T-helper 9 cell (primary cell): ENCODE results near the gene DUSP2.
"Not testable (repeated sequence)": the region's sequence is repeated elsewhere in the genome, so short reads cannot be mapped to it uniquely, and the experiment has no call there.

Source experiments
- DNase-seq: peaks from one replicate; pipeline ENCODE4 v3.0.0-alpha.2; 2020

The DUSP2 gene

DNA sequence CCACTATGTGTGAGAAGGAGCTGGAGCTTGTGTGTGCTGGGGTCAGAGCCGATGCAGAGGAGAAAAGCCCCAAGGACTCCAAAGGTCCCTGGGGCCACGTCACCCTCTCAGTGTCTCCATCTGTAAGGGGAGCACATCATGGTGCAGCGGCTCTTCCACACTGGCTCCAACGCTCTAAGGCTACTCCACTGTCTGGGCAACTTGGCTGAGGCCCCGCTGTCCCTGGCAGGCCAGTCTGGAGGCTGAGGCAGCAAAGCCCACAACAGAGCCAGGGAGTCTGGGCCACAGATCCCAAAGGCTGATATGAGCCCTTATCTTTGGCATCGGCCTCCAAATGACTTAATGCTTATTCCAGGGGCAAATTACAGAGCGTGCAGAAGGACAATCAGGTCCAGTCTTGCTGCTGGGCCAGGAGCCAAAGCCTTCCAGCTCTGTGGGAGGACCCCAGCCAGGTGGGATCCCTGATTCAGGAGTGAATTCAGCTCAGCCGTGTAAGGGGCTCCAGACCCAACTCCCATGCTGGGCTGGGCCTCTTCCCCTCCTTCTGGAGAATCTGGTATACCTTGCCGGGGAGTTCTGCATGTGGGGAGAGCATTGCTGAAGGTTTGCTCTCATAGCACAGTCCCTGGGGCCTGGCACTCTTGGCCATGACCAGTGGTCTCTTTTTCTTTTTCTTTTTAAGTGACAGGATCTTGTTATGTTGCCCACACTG lies 1.8 kb upstream of the DUSP2 start:
- peak; percentile 25 for DNase-seq

GRCh38 chr2:96146153-96146880 lies 1.1 kb upstream of the DUSP2 start:
- peak; percentile 84 for DNase-seq

DNA sequence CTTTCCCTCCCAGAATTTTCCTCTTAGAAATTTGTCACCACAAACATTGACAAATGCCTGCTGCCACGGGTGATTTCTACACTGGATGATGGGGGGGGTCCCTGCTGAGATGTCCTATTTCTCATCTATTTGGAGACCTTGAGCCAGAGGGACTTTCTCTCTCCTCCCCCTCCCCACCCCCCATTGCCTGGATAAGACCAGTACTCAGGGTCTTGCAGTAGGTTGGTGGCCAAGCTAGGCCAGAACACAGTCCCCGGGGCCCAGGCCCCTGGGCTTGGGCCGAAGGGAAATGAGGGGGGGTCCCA lies 560 bp upstream of the DUSP2 start:
- no peak for DNase-seq

DNA sequence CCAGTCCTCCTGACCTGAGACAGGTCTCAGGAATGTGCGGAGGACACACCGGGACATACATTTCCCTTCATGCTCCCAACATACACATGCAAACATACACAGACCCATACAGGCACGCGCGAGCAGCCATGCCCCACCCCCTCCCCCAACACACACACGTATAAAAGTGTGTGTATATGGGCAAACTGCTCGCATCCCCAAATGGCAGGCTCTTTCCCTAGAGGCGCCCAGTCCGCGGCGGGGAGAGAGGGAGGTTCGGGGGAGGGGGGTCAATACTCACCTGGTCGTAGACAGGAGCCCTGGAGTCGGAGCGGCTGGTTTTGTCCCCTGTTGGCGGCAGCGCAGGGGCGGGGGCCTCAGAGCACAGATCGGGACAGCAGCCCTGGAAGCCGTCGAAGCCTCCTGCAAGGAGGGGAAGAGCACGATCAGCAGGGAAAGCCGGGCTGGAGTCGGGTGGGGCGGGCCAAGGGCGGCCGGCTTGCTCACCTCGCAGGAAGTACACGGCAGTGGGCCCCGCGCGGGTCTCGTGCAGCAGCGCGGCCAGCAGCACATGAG lies 682 bp downstream of the DUSP2 start:
- peak; percentile 30 for DNase-seq

- no peak for DNase-seq
These were observed 1.3 kb downstream of the DUSP2 start for GRCh38 chr2:96143848-96144480.

- no peak for DNase-seq
These were observed 1.9 kb downstream of the DUSP2 start for GRCh38 chr2:96143231-96143847.

GRCh38 chr2:96142217-96143113 lies 2.8 kb downstream of the DUSP2 start:
- peak; percentile 64 for DNase-seq

DNA sequence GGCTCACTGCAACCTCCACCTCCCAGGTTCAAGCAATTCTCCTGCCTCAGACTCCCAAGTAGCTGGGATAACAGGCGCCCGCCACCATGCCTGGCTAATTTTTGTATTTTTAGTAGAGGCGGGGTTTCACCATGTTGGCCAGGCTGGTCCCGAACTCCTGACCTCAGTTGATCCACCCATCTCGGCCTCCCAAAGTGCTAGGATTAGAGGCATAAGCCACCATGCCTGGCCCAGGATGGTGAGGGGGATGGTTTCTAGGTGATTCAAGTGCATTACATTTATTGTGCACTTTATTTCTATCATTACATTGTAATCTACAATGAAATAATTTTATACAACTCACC lies 3.6 kb downstream of the DUSP2 start:
- not testable (repeated sequence) for DNase-seq

DNA sequence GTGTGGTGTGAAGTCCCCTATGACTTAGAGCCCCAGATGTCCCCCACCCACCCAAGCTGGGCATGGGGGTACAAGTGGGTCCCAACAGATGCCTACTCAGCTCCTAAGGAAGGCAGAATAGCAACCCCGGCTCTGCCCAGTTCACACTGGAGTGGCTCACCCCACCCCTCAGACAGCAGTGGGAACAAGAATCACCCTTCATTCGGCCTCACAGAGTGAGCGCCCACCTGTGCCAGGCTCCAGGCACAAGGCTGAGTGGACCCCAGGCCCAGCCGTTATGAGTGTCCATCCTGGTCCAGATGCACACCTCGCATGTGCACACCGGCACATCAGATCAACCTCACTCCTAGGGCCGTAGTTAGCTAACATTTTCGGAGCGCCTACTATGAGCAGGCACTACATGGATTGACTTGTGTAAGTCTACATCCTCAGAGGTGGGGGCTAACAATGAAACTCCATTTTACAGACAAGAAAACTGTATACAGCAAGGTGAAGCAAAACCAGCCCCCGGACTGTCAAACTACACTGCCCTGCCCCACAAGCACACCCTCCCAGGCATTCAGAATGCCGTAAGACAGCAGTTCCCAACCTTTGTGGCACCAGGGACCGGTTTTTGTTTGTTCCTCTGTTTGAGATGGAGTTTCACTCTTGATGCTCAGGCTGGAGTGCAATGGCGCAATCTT lies 4.2 kb downstream of the DUSP2 start:
- DNase-seq = no peak

- no peak for DNase-seq
These were observed 6.0 kb downstream of the DUSP2 start for GRCh38 chr2:96139181-96139758.

DNA sequence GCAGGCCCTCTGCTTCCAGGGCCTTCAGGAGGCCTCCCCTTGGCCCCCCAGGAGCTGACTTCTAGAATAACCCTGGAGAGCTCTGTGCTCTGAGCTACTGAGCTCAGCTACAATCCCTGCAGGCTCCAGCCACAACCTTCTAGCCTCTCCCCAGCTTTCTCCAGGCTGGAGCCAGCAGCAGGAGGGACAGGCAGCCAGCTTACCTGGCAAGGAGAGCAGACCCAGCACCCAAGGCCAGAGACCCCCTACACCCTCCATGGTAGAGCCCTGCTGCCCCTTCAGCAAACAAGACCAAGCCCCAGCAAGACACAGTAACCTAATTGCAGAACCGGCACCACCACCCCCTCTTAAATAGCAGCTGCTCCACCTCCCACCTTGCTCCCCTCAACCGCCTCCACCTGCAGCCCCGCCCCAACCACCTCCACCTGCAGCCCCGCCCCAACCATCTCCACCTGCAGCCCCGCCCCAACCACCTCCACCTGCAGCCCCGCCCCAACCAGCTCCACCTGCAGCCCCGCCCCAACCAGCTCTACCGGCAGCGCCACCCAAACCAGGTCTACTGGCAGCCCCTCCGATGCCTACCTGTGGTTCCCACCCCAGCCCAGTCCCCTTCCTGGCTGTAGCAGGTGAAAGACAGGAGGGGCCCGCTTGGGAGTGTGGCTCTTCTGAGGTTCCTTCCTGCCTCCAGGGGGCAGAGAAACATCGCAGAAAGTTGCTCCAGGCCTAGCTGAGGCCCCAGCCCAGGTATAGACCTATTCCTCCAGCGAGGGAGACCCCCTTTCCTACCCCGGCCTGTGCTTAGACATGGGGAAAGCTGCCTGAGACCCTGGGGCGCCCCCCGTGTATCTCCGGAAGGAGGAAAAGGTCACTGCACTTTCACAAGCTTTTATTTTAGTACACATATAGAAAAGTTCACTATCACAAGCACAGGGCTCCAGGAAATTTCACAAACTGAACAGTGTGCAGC lies 6.8 kb downstream of the DUSP2 start, which contains the start of gene ASTL:
Gene ASTL (minus strand): TSS at position 324 of the 967 bp plus-strand sequence. CDS start 66 bp downstream, at position 258.
- DNase-seq = peak; percentile 54

DNA sequence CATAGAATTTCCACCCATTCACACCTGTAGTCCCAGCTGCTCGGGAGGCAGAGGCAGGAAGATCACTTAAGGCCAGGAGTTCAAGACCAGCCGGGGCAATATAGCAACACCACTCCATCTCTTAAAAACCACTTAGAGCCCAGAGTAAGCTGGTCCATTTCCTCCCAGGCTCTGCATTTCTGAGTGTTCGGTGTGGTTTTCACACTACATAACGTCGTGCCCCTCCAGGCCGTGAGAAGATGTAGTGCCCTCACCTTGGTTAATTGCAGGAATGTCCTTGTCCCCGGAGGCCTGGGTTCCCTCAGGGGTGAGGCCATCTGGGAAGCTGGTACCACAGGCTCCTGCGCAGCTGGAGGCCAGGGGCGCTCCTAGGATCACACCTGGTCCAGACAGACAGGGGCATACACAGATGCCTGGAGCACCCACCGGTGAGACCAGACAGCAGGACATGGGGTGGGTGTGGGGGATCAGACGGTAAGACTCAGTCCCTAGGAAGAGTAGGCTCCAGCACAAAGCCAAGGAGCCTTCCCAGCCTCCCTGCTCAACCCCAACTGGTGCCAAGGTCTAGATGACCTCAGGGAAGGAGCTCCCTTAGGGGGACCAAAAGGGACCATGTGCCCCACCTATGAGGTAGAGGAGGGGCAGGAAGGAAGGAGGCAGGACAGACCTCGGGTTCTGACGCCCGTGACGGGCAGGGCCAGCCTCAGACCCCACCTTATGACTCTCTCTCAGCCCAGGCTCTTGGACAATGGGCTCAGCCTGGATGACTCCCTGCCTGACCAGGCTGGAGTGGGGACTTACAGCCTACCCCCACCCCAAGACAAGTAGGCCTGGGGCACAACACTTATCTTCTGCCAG lies 7.7 kb downstream of the DUSP2 start:
- DNase-seq = no peak

- no peak for DNase-seq
These were observed 9.0 kb downstream of the DUSP2 start for GRCh38 chr2:96136129-96136720.

- no peak for DNase-seq
These were observed 9.6 kb downstream of the DUSP2 start for GRCh38 chr2:96135621-96136020.

- DNase-seq = no peak
These were observed 10.1 kb downstream of the DUSP2 start for GRCh38 chr2:96135171-96135570.

GRCh38 chr2:96134421-96134820 lies 10.8 kb downstream of the DUSP2 start:
- DNase-seq = no peak

- no peak for DNase-seq
These were observed 13.2 kb downstream of the DUSP2 start for GRCh38 chr2:96131813-96132745.
